ENCODE measurements around the gene CDH4.

DNA sequence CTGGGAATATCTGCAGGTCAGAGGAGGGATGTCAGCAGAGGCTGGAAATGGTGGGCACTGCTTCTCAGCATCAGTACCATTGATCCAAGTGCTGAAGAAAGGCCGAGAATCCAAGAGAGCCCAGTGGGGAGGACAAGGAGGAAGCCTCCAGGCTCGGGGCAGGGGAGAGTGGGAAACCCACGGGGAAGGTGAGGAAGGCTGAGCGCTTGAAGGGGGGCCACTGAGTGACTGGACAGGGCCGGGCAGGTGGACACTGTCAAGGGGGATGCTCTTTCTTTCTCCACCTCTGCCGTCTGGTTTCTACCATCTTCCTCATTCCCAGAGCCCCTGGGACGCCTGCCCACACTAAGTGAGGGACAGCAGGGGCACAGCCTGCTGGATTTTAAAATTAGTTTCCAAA, 335.0 kb downstream of the CDH4 start:
- TF ChIP-seq SIN3A (IDR thresholded peaks at IDR 0.05; ENCODE audit: borderline replicate concordance, low read depth, low read length) (no peak), GATAD2A (CRISPR knock-in tag; IDR thresholded peaks at IDR 0.05) (no peak), CHD2 (IDR thresholded peaks at IDR 0.05; ENCODE audit: low read depth, low read length) (no peak), ZNF256 (CRISPR knock-in tag; conservative IDR thresholded peaks at IDR 0.05) (no peak), TOE1 (CRISPR knock-in tag; IDR thresholded peaks at IDR 0.05) (no peak)

Data from HepG2 (cell line).